GM23248 (cell line): ENCODE results near the gene ANG.

Experiments
- EZH2 ChIP-seq: fragments of 200-600 bp; sonication (generic); IDR thresholded peaks from 2 replicates; pipeline ENCODE4 v1.6.1; 2018; ENCODE audit warnings: antibody characterized with exemption, mild to moderate bottlenecking; ENCODE audit not compliant: insufficient read depth, poor library complexity, severe bottlenecking
- EZH2phosphoT487 ChIP-seq: fragments of 200-600 bp; sonication (generic); IDR thresholded peaks from 2 replicates; pipeline ENCODE4 v1.6.1; 2018; ENCODE audit warnings: antibody characterized with exemption, moderate library complexity, mild to moderate bottlenecking, low read depth; ENCODE audit not compliant: insufficient read depth

GRCh38 chr14:20743556-20743955 lies 55.0 kb downstream of the ANG start:
- TF ChIP-seq EZH2 = no peak
- TF ChIP-seq EZH2phosphoT487 = no peak
